ENCODE measurements around the gene CAPZA1. TPM values are rescaled to one million over a fixed set of nuclear protein-coding genes. Genes with fewer than 3 reads are reported as not detected.

CAPZA1 gene
- total and polyA plus RNA-seq, 2 donors (not counting 3 experiments of a cell fraction or from before 2014, with no cell fraction given), result 77.1 to 183 TPM

GRCh38 chr1:112701227-112702066, 81.8 kb downstream of the CAPZA1 start:
- no peak for DNase-seq (ENCODE audit: low read depth, low spot score)
- no peaks in the 10 kb centered on the region for H3K27me3 ChIP-seq (ENCODE audit: control insufficient read depth in 2 of 2, insufficient read depth in 2 of 2, low read length in 2 of 2)
- TF ChIP-seq POLR2A (IDR thresholded peaks at IDR 0.05; ENCODE audit: low read depth, low read length), result peak; percentile 23
- TF ChIP-seq CTCF (IDR thresholded peaks at IDR 0.05; ENCODE audit: extremely low read depth in 1 of 2, insufficient read depth in 1 of 2, low read depth in 1 of 2, low read length in 2 of 2), result no peak
- TF ChIP-seq POLR2AphosphoS5 (IDR thresholded peaks at IDR 0.05; ENCODE audit: insufficient read depth, low read depth, low read length), result peak; percentile 24
- dilution Hi-C loops (cut with MboI; ENCODE audit: extremely low pct_ligation_motif_present, low sequenced_read_pairs), result no loop called here
- peaks cover 43% of the 10 kb centered on the region for H3K79me2 ChIP-seq (ENCODE audit: control insufficient read depth, insufficient read depth, low read length)
- H3K9me1 ChIP-seq (replicated peaks; ENCODE audit: control insufficient read depth, extremely low read depth, insufficient read depth, low read length), result no peaks in the 10 kb centered on the region
- H3K4me1 ChIP-seq (ENCODE audit: control insufficient read depth, extremely low read depth, insufficient read depth, low read length), result peaks cover 72% of the 10 kb centered on the region
- H3K27ac ChIP-seq (ENCODE audit: insufficient read depth, low read depth, low read length), result peak overlapping the region; percentile 88
- BruUV-seq (replicated peaks), result no TSS peak
- H4K20me1 ChIP-seq (replicated peaks; ENCODE audit: control insufficient read depth, extremely low read depth, insufficient read depth, low read length), result no peaks in the 10 kb centered on the region
- H3K4me2 ChIP-seq (ENCODE audit: insufficient read depth, low read length), result peak overlapping the region; percentile 45
- peak; percentile 35 for FAIRE-seq
- no peaks in the 10 kb centered on the region for H3K9me3 ChIP-seq (replicated peaks; ENCODE audit: control insufficient read depth, insufficient read depth, low read length)
- CTCF ChIA-PET, result interaction anchor here (1.0 to 6.7 kb wide), 3 partner anchors 14 to 28 kb away, joined by 4 to 57 read pairs (median 6); partner anchors contain the start of genes MOV10 and PPM1J
- POLR2A ChIA-PET, result interaction anchor here (1.0 to 1.2 kb wide), 2 partner anchors 27 to 28 kb away, joined by 5 to 6 read pairs; partner anchors contain the start of gene MOV10
- no peak overlapping the region for H2AFZ ChIP-seq (ENCODE audit: low read depth, low read length)
- intact Hi-C loops (cut with micrococcal nuclease), result no loop called here
- peak overlapping the region; percentile 61 for H3K9ac ChIP-seq (replicated peaks; ENCODE audit: extremely low read depth, insufficient read depth, low read length)
- peaks cover 13 to 29% of the 10 kb centered on the region in 2 experiments for H3K36me3 ChIP-seq (ENCODE audit: control insufficient read depth in 2 of 2, extremely low read depth in 1 of 2, insufficient read depth in 2 of 2, low read length in 2 of 2)
- no peak overlapping the region for H3K4me3 ChIP-seq (replicated peaks in 1 of 3; ENCODE audit: insufficient read depth in 1 of 3, low read depth in 1 of 3, low read length in 3 of 3)

- Histone ChIP-seq H3K27me3 (ENCODE audit: control insufficient read depth in 2 of 2, insufficient read depth in 2 of 2, low read length in 2 of 2) (no peaks in the 10 kb centered on the region), H3K27ac (ENCODE audit: insufficient read depth, low read depth, low read length) (peak overlapping the region; percentile 88), H3K4me2 (ENCODE audit: insufficient read depth, low read length) (peak overlapping the region; percentile 15), H3K9me3 (replicated peaks; ENCODE audit: control insufficient read depth, insufficient read depth, low read length) (no peaks in the 10 kb centered on the region), H2AFZ (ENCODE audit: low read depth, low read length) (no peak overlapping the region), H3K36me3 (ENCODE audit: control insufficient read depth in 2 of 2, extremely low read depth in 1 of 2, insufficient read depth in 2 of 2, low read length in 2 of 2) (peaks cover 12 to 24% of the 10 kb centered on the region in 2 experiments), H3K79me2 (ENCODE audit: control insufficient read depth, insufficient read depth, low read length) (peaks cover 48% of the 10 kb centered on the region), H3K9me1 (replicated peaks; ENCODE audit: control insufficient read depth, extremely low read depth, insufficient read depth, low read length) (no peaks in the 10 kb centered on the region), H3K4me1 (ENCODE audit: control insufficient read depth, extremely low read depth, insufficient read depth, low read length) (peaks cover 72% of the 10 kb centered on the region), H3K9ac (replicated peaks; ENCODE audit: extremely low read depth, insufficient read depth, low read length) (no peak overlapping the region), H4K20me1 (replicated peaks; ENCODE audit: control insufficient read depth, extremely low read depth, insufficient read depth, low read length) (no peaks in the 10 kb centered on the region), H3K4me3 (replicated peaks in 1 of 3; ENCODE audit: insufficient read depth in 1 of 3, low read depth in 1 of 3, low read length in 3 of 3) (no peak overlapping the region)
- dilution Hi-C loops (cut with MboI; ENCODE audit: extremely low pct_ligation_motif_present, low sequenced_read_pairs) (no loop called here), intact Hi-C loops (cut with micrococcal nuclease) (no loop called here)
- ChIA-PET CTCF (interaction anchor here (1.6 kb wide), 1 partner anchor 29 kb away, joined by 6 read pairs; no protein-coding TSS in a partner anchor), POLR2A (interaction anchor here (1.0 kb wide), 1 partner anchor 13 kb away, joined by 4 read pairs; the partner anchor contains the start of gene PPM1J)
- TF ChIP-seq EZH2 (IDR thresholded peaks at IDR 0.05; ENCODE audit: borderline replicate concordance, low read depth, low read length, severe bottlenecking) (no peak), MYC (IDR thresholded peaks at IDR 0.05; ENCODE audit: low read depth, low read length) (no peak), POLR2A (IDR thresholded peaks at IDR 0.05; ENCODE audit: low read depth, low read length) (no peak), CTCF (IDR thresholded peaks at IDR 0.05; ENCODE audit: extremely low read depth in 1 of 2, insufficient read depth in 1 of 2, low read depth in 1 of 2, low read length in 2 of 2) (no peak), POLR2AphosphoS5 (IDR thresholded peaks at IDR 0.05; ENCODE audit: insufficient read depth, low read depth, low read length) (no peak), FOS (IDR thresholded peaks at IDR 0.05; ENCODE audit: borderline replicate concordance, insufficient read depth, low read length) (no peak), GATA2 (IDR thresholded peaks at IDR 0.05; ENCODE audit: insufficient read depth, insufficient read length, low read depth, low read length) (no peak), MAX (IDR thresholded peaks at IDR 0.05; ENCODE audit: insufficient read depth, insufficient read length) (no peak), JUN (IDR thresholded peaks at IDR 0.05; ENCODE audit: borderline replicate concordance, insufficient read depth, insufficient read length, low read depth) (no peak)
- no peak for FAIRE-seq
- BruUV-seq (replicated peaks), result no TSS peak
- no peak for DNase-seq (ENCODE audit: low read depth, low spot score)
Measured at GRCh38 chr1:112702067-112702395, 82.4 kb downstream of the CAPZA1 start.

Data from endothelial cell of umbilical vein (primary cell).